Effector CD8-positive, alpha-beta T cell (primary cell): ENCODE data around the gene MYL11.
A peak's percentile ranks its signal among the peaks of the same experiment; 100 is the strongest.

Source experiments
- DNase-seq: peaks from one replicate; lab custom pipeline; 2025; lab: John Stamatoyannopoulos, UW

Gene MYL11

GRCh38 chr16:30354423-30355143, 20.0 kb upstream of the MYL11 start:
- no peak for DNase-seq

GRCh38 chr16:30355144-30355953, 19.3 kb upstream of the MYL11 start, which contains the start of gene CD2BP2:
Gene CD2BP2, minus strand, starts transcription at chr16:30355308. Its CDS starts 627 bp downstream, at chr16:30354681.
- peak; percentile 81 for DNase-seq

GRCh38 chr16:30355954-30356308, 18.7 kb upstream of the MYL11 start:
- no peak for DNase-seq

GRCh38 chr16:30356401-30357084, 18.1 kb upstream of the MYL11 start:
- DNase-seq = no peak

- no peak for DNase-seq
Measured at GRCh38 chr16:30357085-30357714, 17.4 kb upstream of the MYL11 start.

- no peak for DNase-seq
Measured at GRCh38 chr16:30357715-30358576, 16.7 kb upstream of the MYL11 start.

- DNase-seq = no peak
Measured at GRCh38 chr16:30358577-30358936, 16.0 kb upstream of the MYL11 start.

GRCh38 chr16:30358990-30359870, 15.4 kb upstream of the MYL11 start:
- no peak for DNase-seq

- DNase-seq = no peak
Measured at GRCh38 chr16:30359871-30360170, 14.8 kb upstream of the MYL11 start.

- no peak for DNase-seq
Measured at GRCh38 chr16:30361180-30361579, 13.4 kb upstream of the MYL11 start.

GRCh38 chr16:30365200-30365599, 9.4 kb upstream of the MYL11 start:
- no peak for DNase-seq

GRCh38 chr16:30366511-30366910, 8.1 kb upstream of the MYL11 start:
- no peak for DNase-seq

GRCh38 chr16:30367349-30368009, 7.1 kb upstream of the MYL11 start:
- DNase-seq = no peak

- DNase-seq = no peak
Measured at GRCh38 chr16:30368122-30368791, 6.3 kb upstream of the MYL11 start.

GRCh38 chr16:30368792-30369090, 5.9 kb upstream of the MYL11 start:
- no peak for DNase-seq

GRCh38 chr16:30369091-30369937, 5.3 kb upstream of the MYL11 start:
- DNase-seq = no peak

- DNase-seq = no peak
Measured at GRCh38 chr16:30369938-30370455, 4.6 kb upstream of the MYL11 start.

GRCh38 chr16:30370456-30371247, 4.0 kb upstream of the MYL11 start, which contains the start of gene TBC1D10B:
Gene TBC1D10B, minus strand, starts transcription at chr16:30370494. Its CDS starts 311 bp downstream, at chr16:30370183.
- DNase-seq = peak; percentile 99
